Liver (tissue), 9 donors: ENCODE data around the gene TRIM14. TPM values are rescaled to one million over a fixed set of nuclear protein-coding genes. Genes with fewer than 3 reads are reported as not detected.
"Not testable (repeated sequence)": the region's sequence is repeated elsewhere in the genome, so short reads cannot be mapped to it uniquely, and the experiment has no call there.

Experiments used
- DNase-seq: peaks from one replicate; pipeline ENCODE4 v3.0.0-alpha.2; 2017; ENCODE audit warnings: low spot score
- H3K27ac ChIP-seq, 2 donors: one replicate each; pipeline ENCODE4 v1.7.0; 2013; ENCODE audit warnings: inconsistent platforms in 2 of 2, low read length in 2 of 2, control low read depth in 1 of 2, low read depth in 1 of 2, mild to moderate bottlenecking in 1 of 2
- H3K27me3 ChIP-seq, 4 donors: one replicate each; pipeline versions ENCODE4 v1.6.1 to v1.7.0; 2013; ENCODE audit warnings: low read length in 3 of 4, inconsistent platforms in 1 of 4, mild to moderate bottlenecking in 1 of 4, moderate library complexity in 1 of 4; ENCODE audit not compliant: control insufficient read depth in 4 of 4, insufficient read depth in 4 of 4
- H3K36me3 ChIP-seq, 4 donors: one replicate each; pipeline versions ENCODE4 v1.6.1 to v1.7.0; 2013; ENCODE audit warnings: low read length in 3 of 4, mild to moderate bottlenecking in 3 of 4, low read depth in 1 of 4, moderate library complexity in 1 of 4; ENCODE audit not compliant: control insufficient read depth in 4 of 4, insufficient read depth in 3 of 4
- H3K4me1 ChIP-seq, 4 donors: one replicate each; pipeline versions ENCODE4 v1.6.1 to v1.7.0; 2013; ENCODE audit warnings: low read length in 3 of 4, mild to moderate bottlenecking in 3 of 4, moderate library complexity in 1 of 4; ENCODE audit not compliant: control insufficient read depth in 4 of 4, insufficient read depth in 4 of 4
- H3K4me3 ChIP-seq, 3 donors: one replicate each; pipeline versions ENCODE4 v1.6.1 to v1.7.0; 2013; ENCODE audit warnings: low read length in 3 of 3, control low read depth in 1 of 3, low read depth in 1 of 3, mild to moderate bottlenecking in 1 of 3
- H3K9ac ChIP-seq, 2 donors: one replicate each; pipeline ENCODE4 v1.7.0; 2013; ENCODE audit warnings: low read length in 2 of 2, mild to moderate bottlenecking in 2 of 2, moderate library complexity in 2 of 2, control low read depth in 1 of 2, low read depth in 1 of 2
- H3K9me3 ChIP-seq, 4 donors: one replicate each; pipeline versions ENCODE4 v1.6.1 to v1.7.0; 2013; ENCODE audit warnings: low read length in 3 of 4; ENCODE audit not compliant: control insufficient read depth in 4 of 4
- ATF3 ChIP-seq: IDR thresholded peaks from 2 replicates; pipeline ENCODE4 v1.6.1; 2016; ENCODE audit warnings: antibody characterized with exemption
- EGR1 ChIP-seq, 2 donors: IDR thresholded peaks; 2 replicates each; pipeline ENCODE4 v1.6.1; 2016 to 2018; ENCODE audit warnings: antibody characterized with exemption in 2 of 2, low read depth in 2 of 2
- FOXA2 ChIP-seq: IDR thresholded peaks from 2 replicates; pipeline ENCODE4 v1.6.1; 2016; ENCODE audit warnings: antibody characterized with exemption
- HNF4G ChIP-seq: IDR thresholded peaks from 2 replicates; pipeline ENCODE4 v1.6.1; 2016; ENCODE audit warnings: antibody characterized with exemption
- JUND ChIP-seq, 2 donors: IDR thresholded peaks; 2 replicates each; pipeline ENCODE4 v1.6.1; 2016; ENCODE audit warnings: antibody characterized with exemption in 2 of 2
- RAD21 ChIP-seq, 2 donors: IDR thresholded peaks; 2 replicates each; pipeline ENCODE4 v1.6.1; 2016; ENCODE audit warnings: antibody characterized with exemption in 2 of 2, mild to moderate bottlenecking in 2 of 2
- RXRA ChIP-seq, 2 donors: IDR thresholded peaks; 2 replicates each; pipeline ENCODE4 v1.6.1; 2017 to 2018; ENCODE audit warnings: antibody characterized with exemption in 2 of 2, mild to moderate bottlenecking in 1 of 2
- SP1 ChIP-seq: IDR thresholded peaks from 2 replicates; pipeline ENCODE4 v1.6.1; 2018; ENCODE audit warnings: antibody characterized with exemption, mild to moderate bottlenecking
- TAF1 ChIP-seq: conservative IDR thresholded peaks from 2 replicates; pipeline ENCODE4 v1.6.1; 2016; ENCODE audit warnings: antibody characterized with exemption, mild to moderate bottlenecking
- WGBS: extraction: QIAGEN DNeasy Blood & Tissue Kit; methylation state at CpG from one replicate; pipeline ENCODE4 v1.1.7; 2013; 5-methylcytosine and 5-hydroxymethylcytosine counted together
- polyA plus RNA-seq, 2 donors: library from polyadenylated mRNA; stranded (reverse) in 1 of 2; unstranded in 1 of 2; fragments of 200-250 nt in 1 of 2; fragments of >200 nt in 1 of 2; fragmentation: Nextera tagmentation in 1 of 2; extraction: Ambion mirVana in 1 of 2; gene quantifications; one replicate each; pipeline versions ENCODE4 v1.2.1 to v1.2.3, GENCODE V29; 2013 to 2015
- total RNA-seq, 2 donors: library from RNA; depleted of rRNA; stranded (reverse); fragments of >200 nt; gene quantifications; one replicate each; pipeline ENCODE4 v1.2.3, GENCODE V29; 2014
- TF ChIP-seq, protein P1 (sequence below): fragments of 150-350 bp; IDR thresholded peaks from 2 replicates; pipeline ENCODE4 v1.5.1; 2017; ENCODE audit warnings: improper control_type of control experiment, low read depth, low read length; ENCODE audit not compliant: missing input control
- TF ChIP-seq, protein P2 (sequence below): IDR thresholded peaks from 2 replicates; pipeline ENCODE4 v1.6.1; 2016; ENCODE audit warnings: antibody characterized with exemption
- donor health status: healthy.
- donor health status: healthy.
- donor health status: healthy.
- donor health status: healthy.
- donor health status: healthy.

Gene TRIM14
- total and polyA plus RNA-seq, 4 donors: 15.2 to 22.0 (median 17.8) TPM

DNA sequence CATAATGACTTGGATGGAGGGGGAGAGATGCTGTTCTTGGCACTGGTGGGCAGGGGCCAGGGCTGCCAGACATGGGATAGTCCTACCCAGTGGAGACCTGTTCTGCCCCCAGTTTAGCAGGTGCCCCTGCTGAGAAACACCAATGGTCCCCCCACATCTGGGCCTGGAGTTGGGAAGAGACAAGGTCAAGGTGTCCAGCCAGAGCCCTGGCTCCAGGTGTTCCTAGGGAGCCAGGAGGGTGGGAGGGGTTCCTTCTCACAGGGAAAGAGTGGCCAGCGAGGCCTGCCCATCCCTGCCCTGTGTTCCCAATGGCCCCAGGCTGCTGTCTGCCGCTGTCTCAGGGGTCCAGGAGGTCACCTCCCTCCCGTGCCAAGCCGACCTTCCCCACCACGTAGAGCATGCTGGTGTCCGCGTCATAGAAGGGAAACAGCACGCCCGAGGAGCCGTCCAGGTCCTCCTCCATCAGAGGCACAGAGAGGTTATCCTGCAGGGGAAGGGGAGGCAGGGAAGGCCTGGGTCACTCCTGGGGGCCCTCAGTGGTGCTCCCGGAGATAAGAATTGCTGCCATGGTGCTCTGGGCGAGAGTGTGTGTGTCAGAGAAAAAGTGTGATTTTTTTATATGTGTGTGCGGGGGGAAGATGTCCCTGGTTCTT, 11.7 kb upstream of the TRIM14 start:
- H3K36me3 ChIP-seq: peaks cover 0 to 5% (median 2%) of the 10 kb centered on the region in 4 donors
- no peak overlapping the region for H3K9ac ChIP-seq
- TF ChIP-seq HNF4G (no peak), ATF3 (no peak), EGR1 (IDR thresholded peaks at IDR 0.05; ENCODE audit: low read depth in 2 of 2) (no peak), RXRA (IDR thresholded peaks at IDR 0.05) (no peak), TAF1 (no peak), FOXA2 (no peak), SP1 (no peak), RAD21 (IDR thresholded peaks at IDR 0.05) (no peak), JUND (IDR thresholded peaks at IDR 0.05) (no peak)
- TF ChIP-seq, protein P1, sequence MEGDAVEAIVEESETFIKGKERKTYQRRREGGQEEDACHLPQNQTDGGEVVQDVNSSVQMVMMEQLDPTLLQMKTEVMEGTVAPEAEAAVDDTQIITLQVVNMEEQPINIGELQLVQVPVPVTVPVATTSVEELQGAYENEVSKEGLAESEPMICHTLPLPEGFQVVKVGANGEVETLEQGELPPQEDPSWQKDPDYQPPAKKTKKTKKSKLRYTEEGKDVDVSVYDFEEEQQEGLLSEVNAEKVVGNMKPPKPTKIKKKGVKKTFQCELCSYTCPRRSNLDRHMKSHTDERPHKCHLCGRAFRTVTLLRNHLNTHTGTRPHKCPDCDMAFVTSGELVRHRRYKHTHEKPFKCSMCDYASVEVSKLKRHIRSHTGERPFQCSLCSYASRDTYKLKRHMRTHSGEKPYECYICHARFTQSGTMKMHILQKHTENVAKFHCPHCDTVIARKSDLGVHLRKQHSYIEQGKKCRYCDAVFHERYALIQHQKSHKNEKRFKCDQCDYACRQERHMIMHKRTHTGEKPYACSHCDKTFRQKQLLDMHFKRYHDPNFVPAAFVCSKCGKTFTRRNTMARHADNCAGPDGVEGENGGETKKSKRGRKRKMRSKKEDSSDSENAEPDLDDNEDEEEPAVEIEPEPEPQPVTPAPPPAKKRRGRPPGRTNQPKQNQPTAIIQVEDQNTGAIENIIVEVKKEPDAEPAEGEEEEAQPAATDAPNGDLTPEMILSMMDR: no peak
- TF ChIP-seq, protein P2, sequence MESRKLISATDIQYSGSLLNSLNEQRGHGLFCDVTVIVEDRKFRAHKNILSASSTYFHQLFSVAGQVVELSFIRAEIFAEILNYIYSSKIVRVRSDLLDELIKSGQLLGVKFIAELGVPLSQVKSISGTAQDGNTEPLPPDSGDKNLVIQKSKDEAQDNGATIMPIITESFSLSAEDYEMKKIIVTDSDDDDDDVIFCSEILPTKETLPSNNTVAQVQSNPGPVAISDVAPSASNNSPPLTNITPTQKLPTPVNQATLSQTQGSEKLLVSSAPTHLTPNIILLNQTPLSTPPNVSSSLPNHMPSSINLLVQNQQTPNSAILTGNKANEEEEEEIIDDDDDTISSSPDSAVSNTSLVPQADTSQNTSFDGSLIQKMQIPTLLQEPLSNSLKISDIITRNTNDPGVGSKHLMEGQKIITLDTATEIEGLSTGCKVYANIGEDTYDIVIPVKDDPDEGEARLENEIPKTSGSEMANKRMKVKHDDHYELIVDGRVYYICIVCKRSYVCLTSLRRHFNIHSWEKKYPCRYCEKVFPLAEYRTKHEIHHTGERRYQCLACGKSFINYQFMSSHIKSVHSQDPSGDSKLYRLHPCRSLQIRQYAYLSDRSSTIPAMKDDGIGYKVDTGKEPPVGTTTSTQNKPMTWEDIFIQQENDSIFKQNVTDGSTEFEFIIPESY: no peak
- no peaks in the 10 kb centered on the region for H3K9me3 ChIP-seq
- DNase-seq: no peak
- H3K27me3 ChIP-seq: no peaks in the 10 kb centered on the region
- H3K4me1 ChIP-seq: no peaks in the 10 kb centered on the region
- H3K4me3 ChIP-seq: no peak overlapping the region
- 94% methylated on average over 13 of the region's 13 CpGs for WGBS
- H3K27ac ChIP-seq: no peak overlapping the region

DNA sequence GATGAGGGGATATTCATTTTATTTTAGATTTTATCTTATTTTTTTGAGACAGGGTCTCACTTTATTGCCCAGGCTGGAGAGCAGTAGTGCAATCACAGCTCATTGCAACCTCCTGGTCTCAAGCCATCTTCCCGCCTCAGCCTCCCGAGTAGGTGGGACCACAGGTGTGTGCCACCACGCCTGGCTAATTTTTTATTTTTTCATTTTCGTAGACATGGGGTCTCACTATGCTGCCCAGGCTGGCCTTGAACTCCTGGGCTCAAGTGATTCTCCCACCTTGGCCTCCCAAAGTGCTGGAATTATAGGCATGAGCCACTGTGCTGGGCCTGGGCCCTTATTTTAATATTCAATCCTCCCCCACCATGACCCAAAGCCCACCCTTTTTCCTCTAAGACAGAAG, 11.0 kb upstream of the TRIM14 start:
- not testable (repeated sequence) for H3K36me3 ChIP-seq, DNase-seq, H3K27ac ChIP-seq

GRCh38 chr9:98129451-98129881, 10.4 kb upstream of the TRIM14 start:
- Histone ChIP-seq H3K27me3 (no peaks in the 10 kb centered on the region), H3K4me1 (no peaks in the 10 kb centered on the region), H3K9ac (no peak overlapping the region), H3K36me3 (peaks cover 0 to 8% (median 3%) of the 10 kb centered on the region in 4 donors), H3K9me3 (no peaks in the 10 kb centered on the region), H3K27ac (no peak overlapping the region), H3K4me3 (no peak overlapping the region)
- no peak for DNase-seq
- TF ChIP-seq, protein P1: no peak
- 95% methylated on average over 10 of the region's 10 CpGs for WGBS

More for the DNA sequence above, 11.0 kb upstream of the TRIM14 start:
- H3K9me3 ChIP-seq, H3K4me1 ChIP-seq, H3K4me3 ChIP-seq, H3K27me3 ChIP-seq, H3K9ac ChIP-seq: not testable (repeated sequence)
- WGBS: 94% methylated on average over 4 of the region's 4 CpGs
